ENCODE results near the gene INO80B. TPM values are rescaled to one million over a fixed set of nuclear protein-coding genes. Genes with fewer than 3 reads are reported as not detected.

INO80B gene
- total RNA-seq, 2 donors from 2014 or later: 6.3 to 32.4 TPM

GRCh38 chr2:74504591-74504990, 49.7 kb downstream of the INO80B start:
- no peak overlapping the region for H3K27ac ChIP-seq
- no peak overlapping the region for H3K4me3 ChIP-seq
- H3K9me3 ChIP-seq: no peaks in the 10 kb centered on the region
- WGBS, 2 donors: 91 to 95% methylated on average over 3 of the region's 3 CpGs
- H3K4me1 ChIP-seq: peaks cover 58% of the 10 kb centered on the region
- DNase-seq (no peak), ATAC-seq (no peak)
- TF ChIP-seq POLR2A (IDR thresholded peaks at IDR 0.05): no peak
- TF ChIP-seq CTCF (IDR thresholded peaks at IDR 0.05): no peak
- no peaks in the 10 kb centered on the region for H3K36me3 ChIP-seq (replicated peaks in 1 of 2; ENCODE audit: insufficient read depth in 1 of 2, low read depth in 2 of 2)
- H3K27me3 ChIP-seq: peaks cover 0 to 4% of the 10 kb centered on the region in 2 donors
- intact Hi-C loops (cut with DNase I): no loop called here

DNA sequence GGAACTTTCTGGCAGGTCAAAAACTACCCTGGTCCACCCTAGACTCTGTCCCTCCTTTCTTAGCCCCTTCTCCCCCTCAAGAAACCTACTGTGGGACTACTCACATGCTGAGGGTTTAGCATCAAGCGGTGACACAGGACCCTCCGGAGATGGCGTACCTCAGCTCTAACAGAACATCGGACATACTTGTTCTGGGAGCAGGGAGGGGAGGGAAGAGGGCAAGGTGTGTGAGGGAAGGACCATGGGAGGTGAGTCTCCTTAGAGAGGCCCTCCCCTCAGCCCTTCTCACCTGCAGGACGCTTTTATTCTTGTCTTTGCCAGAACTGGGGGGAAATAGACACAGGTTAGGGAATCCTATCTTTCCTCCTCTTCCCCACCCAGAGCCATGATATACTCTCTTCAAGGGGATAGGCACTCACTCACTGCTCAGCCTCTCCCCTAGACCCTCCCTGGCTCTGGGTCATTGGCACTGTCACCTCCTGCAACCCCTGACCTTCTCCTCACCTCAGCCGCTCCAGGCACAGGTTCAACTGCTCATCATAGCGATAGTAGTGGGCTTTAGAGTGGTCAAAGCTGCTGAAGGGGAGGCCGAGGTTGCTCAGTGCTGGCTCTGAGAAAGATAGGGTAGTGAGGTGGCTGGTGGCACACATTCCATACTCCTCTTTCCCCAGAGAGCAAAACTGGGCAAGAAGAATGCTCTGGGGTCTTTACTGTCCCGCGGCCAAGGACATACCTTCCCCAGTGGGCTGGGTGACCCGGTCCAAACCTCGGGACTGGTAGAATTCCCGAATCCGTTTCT, 50.8 kb downstream of the INO80B start:
- no peak for ATAC-seq
- Histone ChIP-seq H3K4me3 (no peak overlapping the region), H3K4me1 (peaks cover 55% of the 10 kb centered on the region), H3K9me3 (no peaks in the 10 kb centered on the region), H3K36me3 (replicated peaks in 1 of 2; ENCODE audit: insufficient read depth in 1 of 2, low read depth in 2 of 2) (no peaks in the 10 kb centered on the region), H3K27me3 (peaks cover 0 to 2% of the 10 kb centered on the region in 2 donors), H3K27ac (no peak overlapping the region)
- 91 to 95% methylated on average over 13 to 14 of the region's 14 CpGs for WGBS, 2 donors
- TF ChIP-seq POLR2A (IDR thresholded peaks at IDR 0.05) (no peak), CTCF (IDR thresholded peaks at IDR 0.05) (no peak)
- no peak for DNase-seq
- intact Hi-C loops (cut with DNase I): no loop called here

DNA sequence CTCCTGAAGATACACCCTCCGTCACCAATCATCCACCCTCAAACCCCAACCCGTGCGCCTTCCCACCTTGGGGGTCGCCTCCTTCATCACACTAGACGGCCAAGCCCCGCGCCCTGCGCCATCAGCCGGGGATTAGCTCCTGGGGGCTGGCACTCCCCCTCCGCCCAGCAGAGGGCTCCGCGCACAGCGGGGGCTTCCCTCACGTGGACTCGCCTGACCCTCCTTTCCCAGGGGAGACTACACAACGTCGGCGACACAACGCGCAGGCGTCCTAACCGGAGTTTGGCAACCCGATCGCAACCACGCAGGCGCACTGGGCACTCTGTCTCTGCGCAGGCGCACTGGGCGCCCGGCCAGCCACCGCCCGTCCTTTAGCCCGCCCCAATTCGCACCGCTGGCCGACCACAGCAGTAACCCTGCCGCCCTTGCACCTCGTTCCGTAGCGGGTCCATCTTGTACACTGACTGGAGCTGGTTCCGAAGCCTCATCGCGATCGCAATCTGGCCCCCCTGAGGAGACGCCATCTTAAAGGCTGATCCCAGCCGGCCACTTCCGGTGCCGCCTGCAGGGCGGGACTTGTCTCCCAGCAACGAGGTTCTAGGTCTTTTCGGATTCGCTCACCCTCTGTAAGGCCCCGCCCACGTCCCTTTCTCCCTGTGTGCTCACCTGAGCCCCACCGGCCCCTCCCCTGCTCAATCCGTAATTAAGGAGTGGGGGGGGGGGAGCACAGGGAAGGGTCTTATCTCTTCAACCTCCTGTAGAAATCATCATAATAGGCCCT, 52.4 kb downstream of the INO80B start, which contains the start of gene PCGF1:
Gene PCGF1 (minus strand): TSS at position 551 of the 781 bp plus-strand sequence. CDS start 27 bp downstream, at position 524.
- Histone ChIP-seq H3K4me1 (peaks cover 49% of the 10 kb centered on the region), H3K4me3 (peak within 1 kb of the TSS; percentile 53 to 65), H3K27ac (peak within 1 kb of the TSS; percentile 96 to 99 (median 98)), H3K27me3 (peaks cover 0 to 9% of the 10 kb centered on the region in 2 donors), H3K9me3 (no peaks in the 10 kb centered on the region), H3K36me3 (replicated peaks in 1 of 2; ENCODE audit: insufficient read depth in 1 of 2, low read depth in 2 of 2) (no peaks in the 10 kb centered on the region)
- WGBS, 2 donors: 0 to 1% methylated on average over 24 to 56 of the region's 56 CpGs
- DNase-seq (peak; percentile 100), ATAC-seq (peak; percentile 98)
- TF ChIP-seq CTCF (IDR thresholded peaks at IDR 0.05): peak in 4 of 7 experiments; percentile 25 to 36 (median 32)
- TF ChIP-seq POLR2A (IDR thresholded peaks at IDR 0.05): peak in 2 of 3 donors; percentile 73 to 81
- intact Hi-C loops (cut with DNase I): no loop called here

Other genes starting within 250 kb of the INO80B start
- 1 to 10 TPM; 2.3 to 8.3 TPM for gene SLC4A5, start 111.7 kb upstream of the INO80B start, total RNA-seq
- 10 to 100 TPM; 71.3 to 82.4 TPM for gene DCTN1, start 74.8 kb upstream of the INO80B start, total RNA-seq
- 1 to 10 TPM in 1 of 2 donors, under 1 TPM in 1; 0.33 to 1.6 TPM for gene C2orf81, start 33.5 kb upstream of the INO80B start, total RNA-seq
- 10 to 100 TPM in 1 of 2 donors, under 1 TPM in 1; 0.99 to 14.3 TPM for gene WDR54, start 33.4 kb upstream of the INO80B start, total RNA-seq
- gene RTKN, start 13.2 kb upstream of the INO80B start, total RNA-seq: 10 to 100 TPM; 36.1 to 80.8 TPM
- 10 to 100 TPM; 35.3 to 56.3 TPM for gene WBP1, start 3.4 kb downstream of the INO80B start, total RNA-seq
- gene MOGS, start 10.3 kb downstream of the INO80B start, total RNA-seq: 10 to 100 TPM; 43.6 to 65.9 TPM
- 10 to 100 TPM; 20.1 to 88.2 TPM for gene MRPL53, start 17.6 kb downstream of the INO80B start, total RNA-seq
- 10 to 100 TPM; 20.5 to 39.2 TPM for gene CCDC142, start 27.9 kb downstream of the INO80B start, total RNA-seq
- 10 to 100 TPM; 26.5 to 28.3 TPM for gene TTC31, start 28.0 kb downstream of the INO80B start, total RNA-seq
- 1 to 10 TPM; 2.3 to 7.6 TPM for gene LBX2, start 44.5 kb downstream of the INO80B start, total RNA-seq
- gene PCGF1, start 52.6 kb downstream of the INO80B start, total RNA-seq: 10 to 100 TPM; 16.5 to 22.3 TPM
- gene TLX2, start 59.4 kb downstream of the INO80B start, total RNA-seq: not detected
- gene DQX1, start 71.1 kb downstream of the INO80B start, total RNA-seq: 1 to 10 TPM in 1 of 2 donors, not detected in 1; 2.0 TPM
- gene AUP1, start 74.6 kb downstream of the INO80B start, total RNA-seq: 100 to 1,000 TPM in 1 of 2 donors, 10 to 100 TPM in 1; 82.5 to 170 TPM
- 10 to 100 TPM; 14.3 to 14.5 TPM for gene HTRA2, start 74.8 kb downstream of the INO80B start, total RNA-seq
- gene LOXL3, start 98.9 kb downstream of the INO80B start, total RNA-seq: 1 to 10 TPM in 1 of 2 donors, under 1 TPM in 1; 0.33 to 3.1 TPM
- gene DOK1, start 99.6 kb downstream of the INO80B start, total RNA-seq: 10 to 100 TPM in 1 of 2 donors, 1 to 10 TPM in 1; 9.2 to 15.3 TPM
- gene M1AP, start 193.2 kb downstream of the INO80B start, total RNA-seq: not detected
- gene SEMA4F, start 199.2 kb downstream of the INO80B start, total RNA-seq: 1 to 10 TPM; 3.1 to 4.6 TPM